Endothelial cell of umbilical vein (primary cell): ENCODE measurements around the gene COL23A1. TPM values are rescaled to one million over a fixed set of nuclear protein-coding genes. Genes with fewer than 3 reads are reported as not detected.

ENCODE experiments used
- BruUV-seq: library from RNA; stranded (reverse); fragments of 400-500 nt; replicated peaks from 2 replicates; lab custom pipeline; 2021; lab: Mats Ljungman, UMichigan
- CTCF ChIA-PET: fragments of 300-600, 350-600 bp; sonication (Branson Sonifier 250); formaldehyde crosslinking; loops from one replicate; lab custom pipeline; 2021; ENCODE audit warnings: antibody characterized with exemption, inconsistent platforms; lab: Charles Lee
- POLR2A ChIA-PET: fragments of 300-600, 350-600 bp; sonication (Branson Sonifier 250); formaldehyde crosslinking; loops from one replicate; lab custom pipeline; 2021; ENCODE audit warnings: antibody characterized with exemption, inconsistent platforms; lab: Charles Lee
- DNase-seq: peaks from one replicate; pipeline ENCODE4 v3.0.0-alpha.2; 2011; ENCODE audit warnings: low read depth, low spot score
- FAIRE-seq: peaks from 2 replicates; lab custom pipeline; 2011; peaks lifted over from hg19 to GRCh38; lab: Jason Lieb, UNC
- H2AFZ ChIP-seq: 2 replicates; pipeline ENCODE4 v1.6.0; 2012; ENCODE audit warnings: low read depth, low read length, control low read depth, inconsistent platforms
- H3K27ac ChIP-seq: 2 replicates; pipeline ENCODE4 v1.5.1; 2011; ENCODE audit warnings: low read depth, mild to moderate bottlenecking, control low read depth, low read length, moderate library complexity; ENCODE audit not compliant: insufficient read depth
- H3K27me3 ChIP-seq, 2 experiments: 2 replicates each; pipeline versions ENCODE4 v1.6.0 to v1.6.1; 2011; ENCODE audit warnings: low read length in 2 of 2, mixed read lengths in 1 of 2; ENCODE audit not compliant: control insufficient read depth in 2 of 2, insufficient read depth in 2 of 2
- H3K36me3 ChIP-seq, 2 experiments: 2 replicates in 1 of 2; 3 replicates in 1 of 2; pipeline ENCODE4 v1.5.1; 2011; ENCODE audit warnings: low read length in 2 of 2, mild to moderate bottlenecking in 1 of 2, moderate library complexity in 1 of 2; ENCODE audit not compliant: control insufficient read depth in 2 of 2, insufficient read depth in 2 of 2; ENCODE audit errors: extremely low read depth in 1 of 2
- H3K4me1 ChIP-seq: 3 replicates; pipeline ENCODE4 v1.5.1; 2011; ENCODE audit warnings: mild to moderate bottlenecking, low read length; ENCODE audit not compliant: control insufficient read depth, insufficient read depth; ENCODE audit errors: extremely low read depth
- H3K4me2 ChIP-seq: 2 replicates; pipeline ENCODE4 v1.6.1; 2011; ENCODE audit warnings: low read length, control low read depth, mixed read lengths; ENCODE audit not compliant: insufficient read depth
- H3K4me3 ChIP-seq, 3 experiments: fragments of 200-600 bp in 1 of 3; sonication (generic), shearing (Covaris generic) in 1 of 3; replicated peaks in 1 of 3; 2 replicates each; pipeline ENCODE4 v1.5.1; 2011 to 2016; ENCODE audit warnings: control low read depth in 3 of 3, low read length in 3 of 3, mild to moderate bottlenecking in 2 of 3, inconsistent platforms in 1 of 3, low read depth in 1 of 3, moderate library complexity in 1 of 3; ENCODE audit not compliant: insufficient read depth in 1 of 3
- H3K79me2 ChIP-seq: 2 replicates; pipeline ENCODE4 v1.6.0; 2012; ENCODE audit warnings: low read length, inconsistent platforms; ENCODE audit not compliant: control insufficient read depth, insufficient read depth
- H3K9ac ChIP-seq: replicated peaks from 2 replicates; pipeline ENCODE3; 2011; ENCODE audit warnings: low read length, control low read depth; ENCODE audit not compliant: insufficient read depth; ENCODE audit errors: extremely low read depth
- H3K9me1 ChIP-seq: replicated peaks from 3 replicates; pipeline ENCODE4 v1.6.0; 2011; ENCODE audit warnings: mild to moderate bottlenecking, low read length; ENCODE audit not compliant: control insufficient read depth, insufficient read depth; ENCODE audit errors: extremely low read depth
- H3K9me3 ChIP-seq: replicated peaks from 2 replicates; pipeline ENCODE4 v1.5.1; 2012; ENCODE audit warnings: low read length, inconsistent platforms; ENCODE audit not compliant: control insufficient read depth, insufficient read depth
- H4K20me1 ChIP-seq: replicated peaks from 2 replicates; pipeline ENCODE3; 2011; ENCODE audit warnings: mild to moderate bottlenecking, low read length; ENCODE audit not compliant: control insufficient read depth, insufficient read depth; ENCODE audit errors: extremely low read depth
- EZH2 ChIP-seq: IDR thresholded peaks from 2 replicates; pipeline ENCODE4 v1.6.1; 2012; ENCODE audit warnings: borderline replicate concordance, low read depth, mild to moderate bottlenecking, moderate library complexity, low read length, inconsistent platforms; ENCODE audit not compliant: severe bottlenecking
- FOS ChIP-seq: IDR thresholded peaks from 2 replicates; pipeline ENCODE4 v1.6.1; 2011; ENCODE audit warnings: mild to moderate bottlenecking, low read length, moderate library complexity, borderline replicate concordance; ENCODE audit not compliant: insufficient read depth
- GATA2 ChIP-seq: IDR thresholded peaks from 2 replicates; pipeline ENCODE4 v1.7.0; 2011; ENCODE audit warnings: low read depth, mild to moderate bottlenecking, moderate library complexity, mixed read lengths, low read length; ENCODE audit not compliant: insufficient read length, insufficient read depth
- JUN ChIP-seq: IDR thresholded peaks from 2 replicates; pipeline ENCODE4 v1.6.1; 2011; ENCODE audit warnings: borderline replicate concordance, low read depth; ENCODE audit not compliant: insufficient read length, insufficient read depth
- MYC ChIP-seq: IDR thresholded peaks from one replicate; pipeline ENCODE4 v1.6.1; 2011; ENCODE audit warnings: mild to moderate bottlenecking, low read depth, low read length
- POLR2A ChIP-seq: IDR thresholded peaks from 2 replicates; pipeline ENCODE4 v1.6.1; 2012; ENCODE audit warnings: low read depth, mild to moderate bottlenecking, control low read depth, low read length
- POLR2AphosphoS5 ChIP-seq: IDR thresholded peaks from 2 replicates; pipeline ENCODE4 v1.6.1; 2012; ENCODE audit warnings: low read depth, mild to moderate bottlenecking, control low read depth, low read length, moderate library complexity; ENCODE audit not compliant: insufficient read depth
- dilution Hi-C: fragments of 300-500 bp; cut with MboI; formaldehyde crosslinking; loops from one replicate; pipeline ENCODE4 v1.15.0; 2019; ENCODE audit warnings: low sequenced_read_pairs; ENCODE audit not compliant: extremely low pct_ligation_motif_present
- intact Hi-C: fragments of 100-400 bp; cut with micrococcal nuclease; formaldehyde crosslinking; loops from one replicate; pipeline ENCODE4 v1.10.0; 2022
- polyA plus RNA-seq, 4 experiments: library from polyadenylated mRNA; depleted of rRNA in 3 of 4; stranded (reverse) in 3 of 4; unstranded in 1 of 4; fragments of >200 nt; gene quantifications; 2 replicates each; pipeline versions ENCODE4 v1.2.1 to v1.2.3, GENCODE V29; 2011 to 2012; ENCODE audit warnings: missing spikeins in 1 of 4
- total RNA-seq: library from RNA; stranded (reverse); gene quantifications from 2 replicates; pipeline ENCODE4 v1.2.3, GENCODE V29; 2021
- TF ChIP-seq, protein P1 (sequence below), 2 donors: IDR thresholded peaks; 1 replicate in 1 of 2; 2 replicates in 1 of 2; pipeline ENCODE4 v1.5.1; 2011; ENCODE audit warnings: low read length in 2 of 2, mild to moderate bottlenecking in 2 of 2, moderate library complexity in 2 of 2, control low read depth in 1 of 2, inconsistent platforms in 1 of 2, low read depth in 1 of 2; ENCODE audit not compliant: insufficient read depth in 1 of 2; ENCODE audit errors: extremely low read depth in 1 of 2
- TF ChIP-seq, protein P2 (sequence below): IDR thresholded peaks from 2 replicates; pipeline ENCODE4 v1.6.1; 2011; ENCODE audit not compliant: insufficient read depth, insufficient read length

Gene COL23A1
- total and polyA plus RNA-seq, 2 donors (not counting 3 experiments of a cell fraction or from before 2014, with no cell fraction given): not detected

GRCh38 chr5:178359738-178360137 is 230.5 kb downstream of the COL23A1 start:
- CTCF ChIA-PET: no interaction called here

More at GRCh38 chr5:178359738-178360137, 230.5 kb downstream of the COL23A1 start:
- intact Hi-C loops: no loop called here
- no peak for FAIRE-seq
- H2AFZ ChIP-seq: no peak overlapping the region
- no peaks in the 10 kb centered on the region for H4K20me1 ChIP-seq
- TF ChIP-seq EZH2 (no peak), POLR2A (no peak), POLR2AphosphoS5 (no peak), FOS (no peak), JUN (no peak), GATA2 (no peak), MYC (no peak)
- TF ChIP-seq, protein P1, sequence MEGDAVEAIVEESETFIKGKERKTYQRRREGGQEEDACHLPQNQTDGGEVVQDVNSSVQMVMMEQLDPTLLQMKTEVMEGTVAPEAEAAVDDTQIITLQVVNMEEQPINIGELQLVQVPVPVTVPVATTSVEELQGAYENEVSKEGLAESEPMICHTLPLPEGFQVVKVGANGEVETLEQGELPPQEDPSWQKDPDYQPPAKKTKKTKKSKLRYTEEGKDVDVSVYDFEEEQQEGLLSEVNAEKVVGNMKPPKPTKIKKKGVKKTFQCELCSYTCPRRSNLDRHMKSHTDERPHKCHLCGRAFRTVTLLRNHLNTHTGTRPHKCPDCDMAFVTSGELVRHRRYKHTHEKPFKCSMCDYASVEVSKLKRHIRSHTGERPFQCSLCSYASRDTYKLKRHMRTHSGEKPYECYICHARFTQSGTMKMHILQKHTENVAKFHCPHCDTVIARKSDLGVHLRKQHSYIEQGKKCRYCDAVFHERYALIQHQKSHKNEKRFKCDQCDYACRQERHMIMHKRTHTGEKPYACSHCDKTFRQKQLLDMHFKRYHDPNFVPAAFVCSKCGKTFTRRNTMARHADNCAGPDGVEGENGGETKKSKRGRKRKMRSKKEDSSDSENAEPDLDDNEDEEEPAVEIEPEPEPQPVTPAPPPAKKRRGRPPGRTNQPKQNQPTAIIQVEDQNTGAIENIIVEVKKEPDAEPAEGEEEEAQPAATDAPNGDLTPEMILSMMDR (IDR thresholded peaks at IDR 0.05; ENCODE audit: extremely low read depth in 1 of 2, insufficient read depth in 1 of 2, low read depth in 1 of 2, low read length in 2 of 2): no peak
- TF ChIP-seq, protein P2, sequence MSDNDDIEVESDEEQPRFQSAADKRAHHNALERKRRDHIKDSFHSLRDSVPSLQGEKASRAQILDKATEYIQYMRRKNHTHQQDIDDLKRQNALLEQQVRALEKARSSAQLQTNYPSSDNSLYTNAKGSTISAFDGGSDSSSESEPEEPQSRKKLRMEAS: no peak
- DNase-seq: no peak
- no peaks in the 10 kb centered on the region for H3K79me2 ChIP-seq
- no TSS peak for BruUV-seq
- no peak overlapping the region for H3K4me2 ChIP-seq
- no peaks in the 10 kb centered on the region for H3K27me3 ChIP-seq
- no peaks in the 10 kb centered on the region for H3K36me3 ChIP-seq
- no peak overlapping the region for H3K27ac ChIP-seq
- H3K9ac ChIP-seq: no peak overlapping the region
- dilution Hi-C loops: no loop called here
- POLR2A ChIA-PET: no interaction called here
- no peaks in the 10 kb centered on the region for H3K4me1 ChIP-seq
- no peaks in the 10 kb centered on the region for H3K9me3 ChIP-seq
- H3K4me3 ChIP-seq: no peak overlapping the region
- no peaks in the 10 kb centered on the region for H3K9me1 ChIP-seq
